Chondrocyte (in vitro differentiated cells): Measurements from ENCODE around the gene THADA. TPM values are rescaled to one million over a fixed set of nuclear protein-coding genes. Genes with fewer than 3 reads are reported as not detected.

Source experiments
- DNase-seq: peaks from one replicate; pipeline ENCODE4 v3.0.0; 2021; ENCODE audit warnings: mixed read lengths, low spot score
- H3K27ac Mint-ChIP-seq: one replicate; pipeline ENCODE4 v1.8.0; 2021; ENCODE audit warnings: mild to moderate bottlenecking, moderate library complexity, mixed read lengths; ENCODE audit not compliant: unreplicated experiment
- H3K27me3 Mint-ChIP-seq: 2 replicates; pipeline ENCODE4 v1.8.0; 2021; ENCODE audit warnings: low read depth, mixed read lengths
- H3K36me3 Mint-ChIP-seq: 2 replicates; pipeline ENCODE4 v1.8.0; 2021; ENCODE audit warnings: low read depth, mixed read lengths
- H3K4me1 Mint-ChIP-seq: 2 replicates; pipeline ENCODE4 v1.8.0; 2021; ENCODE audit warnings: low read depth, mild to moderate bottlenecking, mixed read lengths
- H3K4me3 Mint-ChIP-seq: one replicate; pipeline ENCODE4 v1.8.0; 2021; ENCODE audit warnings: mild to moderate bottlenecking, moderate library complexity, mixed read lengths; ENCODE audit not compliant: unreplicated experiment
- H3K9me3 Mint-ChIP-seq: 2 replicates; pipeline ENCODE4 v1.8.0; 2021; ENCODE audit warnings: low read depth, mixed read lengths
- total RNA-seq: library from RNA; stranded (reverse); gene quantifications from 3 replicates; pipeline ENCODE4 v1.2.1, GENCODE V29; 2021
- TF ChIP-seq, protein P1 (sequence below): fragments of 200-600 bp; sonication (generic); IDR thresholded peaks from 2 replicates; pipeline ENCODE4 v1.5.0; 2021; ENCODE audit warnings: antibody characterized with exemption, mild to moderate bottlenecking, moderate library complexity

THADA gene
- total RNA-seq, 1 donor from 2014 or later, result 28.4 TPM

DNA sequence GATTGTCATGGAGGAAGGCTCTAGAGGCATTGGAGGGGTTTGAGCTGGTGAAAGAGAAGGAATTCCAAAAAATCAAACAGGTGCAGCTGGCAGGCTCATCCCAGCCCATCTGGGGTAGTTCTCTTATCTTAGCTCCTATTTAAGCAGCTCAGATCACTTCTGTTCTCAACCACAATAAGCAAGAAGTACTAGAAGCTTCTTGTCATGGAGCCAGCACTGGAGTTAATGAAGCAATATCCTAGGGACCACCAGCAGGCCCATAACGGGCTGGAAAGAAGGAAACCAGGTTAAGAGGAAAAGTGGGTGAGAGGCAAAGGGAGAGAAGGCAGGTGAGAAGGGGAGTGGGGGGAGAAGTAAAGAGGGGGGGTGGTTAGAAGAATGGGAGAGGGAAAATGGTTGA is 268.7 kb downstream of the THADA start:
- peaks cover 60% of the 10 kb centered on the region for H3K4me1 Mint-ChIP-seq

DNA sequence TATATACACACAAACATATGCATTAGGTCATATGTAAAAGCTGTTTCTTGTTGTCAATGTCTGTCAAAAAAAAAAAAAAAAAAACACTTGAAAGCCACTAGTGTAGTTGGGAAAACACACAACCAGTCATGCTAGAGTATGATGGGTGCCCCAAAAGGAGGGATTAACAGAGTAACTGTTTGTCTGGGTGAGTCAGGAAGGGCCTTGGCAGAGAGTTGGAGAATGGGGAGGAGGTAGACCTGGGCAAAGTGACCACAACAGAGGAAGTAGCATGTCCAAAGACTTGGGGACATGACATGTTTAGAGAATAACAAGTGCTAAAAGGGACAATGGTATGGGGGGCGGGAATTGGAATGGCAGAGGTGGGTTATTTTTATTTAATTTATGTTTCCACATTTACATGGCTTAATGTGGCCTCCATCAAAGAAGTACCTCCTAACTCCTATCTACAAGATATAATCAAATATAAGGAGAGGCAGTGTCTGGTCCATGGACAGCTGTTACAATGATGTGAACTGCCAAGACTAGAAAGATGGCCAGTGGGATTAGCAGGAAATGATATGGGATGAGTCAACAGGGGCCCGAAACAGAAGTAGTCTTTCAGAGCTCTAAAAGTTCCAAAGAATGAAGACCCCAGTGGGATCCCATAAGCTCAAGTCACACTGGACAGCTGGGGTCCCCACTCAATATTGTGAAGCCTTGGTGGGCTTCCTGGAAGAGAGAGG is 269.6 kb downstream of the THADA start:
- no peak overlapping the region for H3K4me3 Mint-ChIP-seq
- peaks cover 5% of the 10 kb centered on the region for H3K36me3 Mint-ChIP-seq
- peak overlapping the region; percentile 1 for H3K27ac Mint-ChIP-seq
- no peak for DNase-seq
- TF ChIP-seq, protein P1, sequence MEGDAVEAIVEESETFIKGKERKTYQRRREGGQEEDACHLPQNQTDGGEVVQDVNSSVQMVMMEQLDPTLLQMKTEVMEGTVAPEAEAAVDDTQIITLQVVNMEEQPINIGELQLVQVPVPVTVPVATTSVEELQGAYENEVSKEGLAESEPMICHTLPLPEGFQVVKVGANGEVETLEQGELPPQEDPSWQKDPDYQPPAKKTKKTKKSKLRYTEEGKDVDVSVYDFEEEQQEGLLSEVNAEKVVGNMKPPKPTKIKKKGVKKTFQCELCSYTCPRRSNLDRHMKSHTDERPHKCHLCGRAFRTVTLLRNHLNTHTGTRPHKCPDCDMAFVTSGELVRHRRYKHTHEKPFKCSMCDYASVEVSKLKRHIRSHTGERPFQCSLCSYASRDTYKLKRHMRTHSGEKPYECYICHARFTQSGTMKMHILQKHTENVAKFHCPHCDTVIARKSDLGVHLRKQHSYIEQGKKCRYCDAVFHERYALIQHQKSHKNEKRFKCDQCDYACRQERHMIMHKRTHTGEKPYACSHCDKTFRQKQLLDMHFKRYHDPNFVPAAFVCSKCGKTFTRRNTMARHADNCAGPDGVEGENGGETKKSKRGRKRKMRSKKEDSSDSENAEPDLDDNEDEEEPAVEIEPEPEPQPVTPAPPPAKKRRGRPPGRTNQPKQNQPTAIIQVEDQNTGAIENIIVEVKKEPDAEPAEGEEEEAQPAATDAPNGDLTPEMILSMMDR, result no peak
- peaks cover 54% of the 10 kb centered on the region for H3K4me1 Mint-ChIP-seq
- peaks cover 4% of the 10 kb centered on the region for H3K9me3 Mint-ChIP-seq
- H3K27me3 Mint-ChIP-seq, result no peaks in the 10 kb centered on the region

More for the DNA sequence above, 268.7 kb downstream of the THADA start:
- DNase-seq, result no peak
- TF ChIP-seq, protein P1, result no peak
- Mint-ChIP-seq H3K27me3 (no peaks in the 10 kb centered on the region), H3K9me3 (peaks cover 4% of the 10 kb centered on the region), H3K36me3 (peaks cover 3% of the 10 kb centered on the region), H3K27ac (no peak overlapping the region), H3K4me3 (no peak overlapping the region)

- Mint-ChIP-seq H3K27ac (peak overlapping the region; percentile 92), H3K4me3 (no peak overlapping the region)
These were observed 270.6 kb downstream of the THADA start for GRCh38 chr2:43325107-43325811.

GRCh38 chr2:43324259-43325106 is 271.4 kb downstream of the THADA start:
- Mint-ChIP-seq H3K27ac (peak overlapping the region; percentile 92), H3K27me3 (no peaks in the 10 kb centered on the region), H3K4me1 (peaks cover 59% of the 10 kb centered on the region), H3K9me3 (peaks cover 4% of the 10 kb centered on the region), H3K36me3 (peaks cover 5% of the 10 kb centered on the region), H3K4me3 (peak overlapping the region; percentile 37)
- no peak for DNase-seq
- TF ChIP-seq, protein P1, result no peak

More at GRCh38 chr2:43325107-43325811, 270.6 kb downstream of the THADA start:
- peaks cover 5% of the 10 kb centered on the region for H3K36me3 Mint-ChIP-seq
- H3K4me1 Mint-ChIP-seq, result peaks cover 56% of the 10 kb centered on the region
- peaks cover 4% of the 10 kb centered on the region for H3K9me3 Mint-ChIP-seq
- DNase-seq, result no peak
- TF ChIP-seq, protein P1, result no peak
- no peaks in the 10 kb centered on the region for H3K27me3 Mint-ChIP-seq

- Mint-ChIP-seq H3K36me3 (peaks cover 5% of the 10 kb centered on the region), H3K27me3 (no peaks in the 10 kb centered on the region), H3K27ac (peak overlapping the region; percentile 92), H3K4me3 (no peak overlapping the region), H3K4me1 (peaks cover 61% of the 10 kb centered on the region), H3K9me3 (peaks cover 4% of the 10 kb centered on the region)
- DNase-seq, result no peak
- TF ChIP-seq, protein P1, result no peak
These were observed 272.0 kb downstream of the THADA start for GRCh38 chr2:43323857-43324256.
